Gastrocnemius medialis (tissue), 4 donors: Measurements from ENCODE around the gene SPATA31A6. TPM values are rescaled to one million over a fixed set of nuclear protein-coding genes. Genes with fewer than 3 reads are reported as not detected.
"Not testable (repeated sequence)": the region's sequence is repeated elsewhere in the genome, so short reads cannot be mapped to it uniquely, and the experiment has no call there.

Experiments used
- ATAC-seq, 2 donors: fragments of 150-250 bp; one replicate each; pipeline ENCODE4 v1.9.1; 2016
- DNase-seq, 2 donors: peaks; one replicate each; pipeline ENCODE4 v3.0.0-alpha.2; 2019
- H3K27ac ChIP-seq, 4 donors: fragments of 200-600 bp; sonication (generic); 1 replicate in 1 of 4; 2 replicates in 3 of 4; pipeline ENCODE4 v1.5.1; 2016 to 2018; ENCODE audit warnings: mild to moderate bottlenecking in 2 of 4, moderate library complexity in 1 of 4
- H3K27me3 ChIP-seq, 3 donors: fragments of 200-600 bp; sonication (generic) in 2 of 3; 1 replicate in 1 of 3; 2 replicates in 2 of 3; pipeline versions ENCODE4 v1.5.1 to v1.6.0; 2016 to 2019; ENCODE audit warnings: mild to moderate bottlenecking in 1 of 3, moderate library complexity in 1 of 3
- H3K36me3 ChIP-seq, 2 donors: fragments of 200-600 bp; sonication (generic) in 1 of 2; one replicate each; pipeline ENCODE4 v1.5.1; 2017 to 2018
- H3K4me1 ChIP-seq, 2 donors: fragments of 200-600 bp; sonication (generic) in 1 of 2; one replicate each; pipeline ENCODE4 v1.5.1; 2016 to 2017; ENCODE audit warnings: mild to moderate bottlenecking in 2 of 2
- H3K4me3 ChIP-seq, 4 donors: fragments of 200-600 bp; sonication (generic) in 3 of 4; 1 replicate in 1 of 4; 2 replicates in 3 of 4; pipeline ENCODE4 v1.5.1; 2016 to 2019; ENCODE audit warnings: mild to moderate bottlenecking in 2 of 4
- H3K9me3 ChIP-seq, 3 donors: fragments of 200-600 bp; sonication (generic) in 2 of 3; 1 replicate in 1 of 3; 2 replicates in 2 of 3; pipeline ENCODE4 v1.5.1; 2016 to 2019
- in situ Hi-C, 4 donors: fragments of 200-750 bp; cut with MboI; loops; one replicate each; pipeline versions ENCODE4 v1.15.0 to v1.8.0; 2017; ENCODE audit warnings: low sequenced_read_pairs in 4 of 4
- intact Hi-C: fragments of 100-400 bp; cut with DNase I; formaldehyde crosslinking; loops from one replicate; pipeline ENCODE4 v1.15.1; 2023; ENCODE audit warnings: low total_unique reads
- total RNA-seq, 4 donors: library from RNA; depleted of rRNA; stranded (reverse); fragments of >200 nt; gene quantifications; one replicate each; pipeline versions ENCODE4 v1.1.0 to v1.2.3, GENCODE V29; 2016

The SPATA31A6 gene
- total RNA-seq: not detected

GRCh38 chr9:42183359-42183758, at the start of gene SPATA31A6:
SPATA31A6 (plus strand) TSS chr9:42183659; CDS start chr9:42183688, 29 bp downstream.
- H3K9me3 ChIP-seq, H3K27ac ChIP-seq, H3K4me1 ChIP-seq, ATAC-seq, H3K27me3 ChIP-seq, H3K4me3 ChIP-seq, in situ Hi-C loops, DNase-seq, H3K36me3 ChIP-seq, intact Hi-C loops: not testable (repeated sequence)

DNA sequence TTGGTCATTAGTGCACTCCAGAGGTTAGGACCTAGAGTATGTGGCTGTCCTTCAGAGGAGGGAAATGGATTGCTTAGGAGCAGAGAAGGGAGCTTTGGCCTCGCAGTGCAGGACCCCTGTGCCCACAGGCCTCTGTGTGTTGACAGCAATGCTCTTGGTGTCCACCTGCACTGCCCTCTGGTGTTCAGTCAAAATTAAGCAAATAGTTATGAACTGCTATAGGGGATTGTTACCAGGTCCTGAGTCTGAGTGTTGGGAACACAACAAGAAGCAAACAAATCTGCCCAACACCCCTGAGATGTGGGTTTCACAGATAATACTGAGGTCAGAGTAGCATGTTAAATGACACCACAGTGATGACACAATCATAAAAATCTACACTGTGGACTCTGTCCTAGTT, 23.2 kb upstream of the SPATA31A6 start:
- H3K9me3 ChIP-seq, H3K27ac ChIP-seq, ATAC-seq, H3K4me3 ChIP-seq, intact Hi-C loops, in situ Hi-C loops, H3K27me3 ChIP-seq, H3K36me3 ChIP-seq, DNase-seq, H3K4me1 ChIP-seq: not testable (repeated sequence)

- in situ Hi-C loops, DNase-seq, ATAC-seq, H3K4me3 ChIP-seq, H3K4me1 ChIP-seq, H3K27ac ChIP-seq, H3K27me3 ChIP-seq, intact Hi-C loops, H3K9me3 ChIP-seq, H3K36me3 ChIP-seq: not testable (repeated sequence)
Observed at GRCh38 chr9:42219861-42220260, 36.4 kb downstream of the SPATA31A6 start.

GRCh38 chr9:42223230-42223629, 39.8 kb downstream of the SPATA31A6 start:
- ATAC-seq, H3K4me3 ChIP-seq, H3K9me3 ChIP-seq, H3K36me3 ChIP-seq, H3K4me1 ChIP-seq, in situ Hi-C loops, H3K27ac ChIP-seq, DNase-seq, H3K27me3 ChIP-seq, intact Hi-C loops: not testable (repeated sequence)

DNA sequence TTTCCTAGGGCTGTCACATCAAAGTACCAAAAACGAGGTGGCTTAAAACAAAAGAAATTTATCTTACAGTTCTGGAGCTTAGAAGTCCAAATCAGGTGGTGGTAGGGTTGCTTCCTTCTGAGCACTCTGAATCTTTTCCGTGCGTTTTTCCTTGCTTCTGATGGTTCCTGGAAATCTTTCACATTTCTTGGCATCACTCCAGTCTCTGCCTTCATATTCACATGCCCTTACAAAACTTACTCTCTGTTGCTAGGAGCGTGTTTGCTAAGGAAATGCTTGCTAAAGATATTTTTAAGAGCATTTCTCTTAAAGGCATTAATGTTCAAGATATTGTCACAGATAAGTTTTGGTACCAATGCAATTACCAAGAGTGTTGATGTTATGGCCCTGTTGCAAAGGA, 49.6 kb downstream of the SPATA31A6 start:
- in situ Hi-C loops, H3K27me3 ChIP-seq, ATAC-seq, DNase-seq, H3K36me3 ChIP-seq, H3K4me3 ChIP-seq, H3K27ac ChIP-seq, intact Hi-C loops, H3K4me1 ChIP-seq, H3K9me3 ChIP-seq: not testable (repeated sequence)

- intact Hi-C loops, H3K27ac ChIP-seq, H3K9me3 ChIP-seq, DNase-seq, H3K27me3 ChIP-seq, H3K4me1 ChIP-seq, H3K36me3 ChIP-seq, H3K4me3 ChIP-seq, ATAC-seq, in situ Hi-C loops: not testable (repeated sequence)
Observed at GRCh38 chr9:42234610-42235009, 51.2 kb downstream of the SPATA31A6 start.

GRCh38 chr9:42235352-42235991, 52.0 kb downstream of the SPATA31A6 start:
- H3K27ac ChIP-seq, ATAC-seq, intact Hi-C loops, H3K9me3 ChIP-seq, DNase-seq, H3K36me3 ChIP-seq, H3K27me3 ChIP-seq, H3K4me3 ChIP-seq, H3K4me1 ChIP-seq, in situ Hi-C loops: not testable (repeated sequence)

DNA sequence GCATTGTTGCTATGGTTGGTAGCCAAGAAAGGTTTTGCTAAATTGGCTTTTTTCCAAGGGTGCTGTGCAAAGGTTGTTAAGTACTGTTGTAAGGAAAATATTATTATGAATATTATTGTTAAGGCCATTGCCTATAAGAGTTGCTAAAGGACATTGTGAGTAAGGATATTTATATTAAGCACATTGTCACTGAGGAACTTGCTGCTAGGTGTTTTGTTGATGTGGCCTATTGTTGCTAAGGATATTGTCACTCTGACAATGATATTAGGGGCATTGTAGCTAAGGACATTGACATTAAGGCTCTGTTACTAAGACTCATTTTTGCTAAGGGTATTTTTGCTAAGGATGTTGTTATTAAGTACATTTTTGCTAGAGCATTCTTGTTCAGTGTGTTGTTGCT, 52.6 kb downstream of the SPATA31A6 start:
- H3K4me3 ChIP-seq, in situ Hi-C loops, H3K4me1 ChIP-seq, H3K27me3 ChIP-seq, intact Hi-C loops, H3K9me3 ChIP-seq, ATAC-seq, DNase-seq, H3K27ac ChIP-seq, H3K36me3 ChIP-seq: not testable (repeated sequence)

DNA sequence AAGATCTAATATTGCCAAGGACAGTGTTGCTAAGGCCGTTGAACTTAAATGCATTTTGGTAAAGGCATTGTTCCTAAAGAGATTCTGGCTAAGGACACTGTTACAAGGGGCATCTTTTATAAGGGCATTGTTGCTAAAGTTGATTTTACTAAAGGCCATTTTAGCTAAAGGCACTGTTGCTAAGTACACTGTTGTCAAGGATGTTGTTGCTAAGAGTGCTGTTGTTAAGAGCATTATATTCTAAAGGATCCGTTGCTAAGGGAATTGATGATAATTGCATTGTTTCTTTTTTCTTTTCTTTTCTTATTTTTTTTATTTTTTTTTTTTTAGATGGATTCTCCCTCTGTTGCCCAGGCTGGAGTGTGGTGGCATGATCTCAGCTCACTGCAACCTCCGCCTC, 53.9 kb downstream of the SPATA31A6 start:
- intact Hi-C loops, ATAC-seq: not testable (repeated sequence)

GRCh38 chr9:42238862-42239261, 55.4 kb downstream of the SPATA31A6 start:
- intact Hi-C loops, in situ Hi-C loops, H3K4me1 ChIP-seq, H3K9me3 ChIP-seq, DNase-seq, H3K27me3 ChIP-seq, H3K36me3 ChIP-seq, ATAC-seq, H3K4me3 ChIP-seq, H3K27ac ChIP-seq: not testable (repeated sequence)

More for the DNA sequence above, 53.9 kb downstream of the SPATA31A6 start:
- H3K27ac ChIP-seq, H3K4me3 ChIP-seq, in situ Hi-C loops, H3K27me3 ChIP-seq, H3K9me3 ChIP-seq, H3K36me3 ChIP-seq, H3K4me1 ChIP-seq, DNase-seq: not testable (repeated sequence)
